Measurements from ENCODE around the gene TNNI3K.

Gene TNNI3K

GRCh38 chr1:74534241-74534640 lies 299.1 kb downstream of the TNNI3K start:
- no peak for TF ChIP-seq EZH2 (IDR thresholded peaks at IDR 0.05; ENCODE audit: borderline replicate concordance, low read length)
- TF ChIP-seq CTCF (IDR thresholded peaks at IDR 0.05; ENCODE audit: low read length), result no peak

GRCh38 chr1:74545821-74546220 lies 310.6 kb downstream of the TNNI3K start:
- TF ChIP-seq EZH2 (IDR thresholded peaks at IDR 0.05; ENCODE audit: borderline replicate concordance, low read length) (no peak), CTCF (IDR thresholded peaks at IDR 0.05; ENCODE audit: low read length) (no peak)
- Histone ChIP-seq H3K36me3 (ENCODE audit: insufficient read depth, low read length) (no peaks in the 10 kb centered on the region), H3K4me3 (ENCODE audit: low read depth, low read length, poor library complexity, severe bottlenecking) (no peak overlapping the region), H3K4me1 (ENCODE audit: insufficient read depth, low read length, severe bottlenecking) (no peaks in the 10 kb centered on the region), H3K27me3 (ENCODE audit: insufficient read depth, low read length) (no peaks in the 10 kb centered on the region), H4K20me1 (ENCODE audit: insufficient read depth, low read length) (no peaks in the 10 kb centered on the region), H2AFZ (ENCODE audit: low read length) (no peak overlapping the region), H3K4me2 (ENCODE audit: low read length) (no peak overlapping the region), H3K9me3 (ENCODE audit: low read length) (no peaks in the 10 kb centered on the region), H3K9me2 (ENCODE audit: low read depth, low read length) (no peaks in the 10 kb centered on the region), H3F3A (ENCODE audit: insufficient read depth, low read length) (no peaks in the 10 kb centered on the region), H3K79me2 (ENCODE audit: insufficient read depth, low read length) (no peaks in the 10 kb centered on the region), H3K9ac (ENCODE audit: low read length) (no peak overlapping the region), H3K27ac (ENCODE audit: low read depth, low read length, poor library complexity, severe bottlenecking) (no peak overlapping the region)

More at GRCh38 chr1:74534241-74534640, 299.1 kb downstream of the TNNI3K start:
- no peaks in the 10 kb centered on the region for H3K9me2 ChIP-seq (ENCODE audit: low read depth, low read length)
- no peaks in the 10 kb centered on the region for H4K20me1 ChIP-seq (ENCODE audit: insufficient read depth, low read length)
- no peak overlapping the region for H3K9ac ChIP-seq (ENCODE audit: low read length)
- no peak overlapping the region for H2AFZ ChIP-seq (ENCODE audit: low read length)
- no peaks in the 10 kb centered on the region for H3K4me1 ChIP-seq (ENCODE audit: insufficient read depth, low read length, severe bottlenecking)
- no peak overlapping the region for H3K27ac ChIP-seq (ENCODE audit: low read depth, low read length, poor library complexity, severe bottlenecking)
- no peaks in the 10 kb centered on the region for H3K27me3 ChIP-seq (ENCODE audit: insufficient read depth, low read length)
- H3K79me2 ChIP-seq (ENCODE audit: insufficient read depth, low read length), result no peaks in the 10 kb centered on the region
- H3K4me3 ChIP-seq (ENCODE audit: low read depth, low read length, poor library complexity, severe bottlenecking), result no peak overlapping the region
- H3K4me2 ChIP-seq (ENCODE audit: low read length), result no peak overlapping the region
- H3K36me3 ChIP-seq (ENCODE audit: insufficient read depth, low read length), result no peaks in the 10 kb centered on the region
- no peaks in the 10 kb centered on the region for H3F3A ChIP-seq (ENCODE audit: insufficient read depth, low read length)
- H3K9me3 ChIP-seq (ENCODE audit: low read length), result no peaks in the 10 kb centered on the region

GRCh38 chr1:74548961-74549750 lies 314.0 kb downstream of the TNNI3K start:
- H3K27ac ChIP-seq (ENCODE audit: low read depth, low read length, poor library complexity, severe bottlenecking), result no peak overlapping the region
- no peaks in the 10 kb centered on the region for H3K36me3 ChIP-seq (ENCODE audit: insufficient read depth, low read length)
- no peaks in the 10 kb centered on the region for H3K4me1 ChIP-seq (ENCODE audit: insufficient read depth, low read length, severe bottlenecking)
- no peaks in the 10 kb centered on the region for H3K9me3 ChIP-seq (ENCODE audit: low read length)
- H3K9me2 ChIP-seq (ENCODE audit: low read depth, low read length), result no peaks in the 10 kb centered on the region
- no peaks in the 10 kb centered on the region for H4K20me1 ChIP-seq (ENCODE audit: insufficient read depth, low read length)
- H3K9ac ChIP-seq (ENCODE audit: low read length), result no peak overlapping the region
- H3F3A ChIP-seq (ENCODE audit: insufficient read depth, low read length), result no peaks in the 10 kb centered on the region
- no peaks in the 10 kb centered on the region for H3K79me2 ChIP-seq (ENCODE audit: insufficient read depth, low read length)
- H3K4me2 ChIP-seq (ENCODE audit: low read length), result no peak overlapping the region
- H2AFZ ChIP-seq (ENCODE audit: low read length), result no peak overlapping the region
- TF ChIP-seq EZH2 (IDR thresholded peaks at IDR 0.05; ENCODE audit: borderline replicate concordance, low read length) (no peak), CTCF (IDR thresholded peaks at IDR 0.05; ENCODE audit: low read length) (no peak)
- no peaks in the 10 kb centered on the region for H3K27me3 ChIP-seq (ENCODE audit: insufficient read depth, low read length)
- no peak overlapping the region for H3K4me3 ChIP-seq (ENCODE audit: low read depth, low read length, poor library complexity, severe bottlenecking)

Measured in OCI-LY1 (cell line).